ENCODE measurements around the gene PRKCE.

The PRKCE gene

GRCh38 chr2:45786030-45786835 is 134.8 kb downstream of the PRKCE start:
- DNase-seq, result no peak

- DNase-seq, result no peak
These were observed 135.4 kb downstream of the PRKCE start for GRCh38 chr2:45786836-45787357.

GRCh38 chr2:45788401-45788800 is 136.9 kb downstream of the PRKCE start:
- DNase-seq, result no peak

- DNase-seq, result no peak
These were observed 137.8 kb downstream of the PRKCE start for GRCh38 chr2:45789317-45789716.

GRCh38 chr2:45789961-45790723 is 138.7 kb downstream of the PRKCE start:
- DNase-seq, result no peak

GRCh38 chr2:45793305-45793962 is 142.0 kb downstream of the PRKCE start:
- DNase-seq, result peak; percentile 84

- DNase-seq, result no peak
These were observed 142.7 kb downstream of the PRKCE start for GRCh38 chr2:45794134-45794617.

- no peak for DNase-seq
These were observed 145.0 kb downstream of the PRKCE start for GRCh38 chr2:45796500-45796899.

- no peak for DNase-seq
These were observed 146.2 kb downstream of the PRKCE start for GRCh38 chr2:45797451-45798230.

GRCh38 chr2:45799679-45800381 is 148.4 kb downstream of the PRKCE start:
- no peak for DNase-seq

- DNase-seq, result no peak
These were observed 151.1 kb downstream of the PRKCE start for GRCh38 chr2:45802499-45803138.

- DNase-seq, result no peak
These were observed 153.7 kb downstream of the PRKCE start for GRCh38 chr2:45804987-45805755.

- DNase-seq, result no peak
These were observed 155.3 kb downstream of the PRKCE start for GRCh38 chr2:45806563-45807358.

- DNase-seq, result peak; percentile 78
These were observed 156.9 kb downstream of the PRKCE start for GRCh38 chr2:45808294-45808800.

- no peak for DNase-seq
These were observed 157.7 kb downstream of the PRKCE start for GRCh38 chr2:45809205-45809604.

- peak; percentile 72 for DNase-seq
These were observed 160.6 kb downstream of the PRKCE start for GRCh38 chr2:45812011-45812500.

- DNase-seq, result peak; percentile 72
These were observed 161.8 kb downstream of the PRKCE start for GRCh38 chr2:45813003-45813941.

- no peak for DNase-seq
These were observed 163.0 kb downstream of the PRKCE start for GRCh38 chr2:45814488-45814887.

All from NCI-H2171 treated with DMSO at 0.1 percent for 48 hours (cell line).